HG02623 (cell line): ENCODE data around the gene RAD9A.
A peak's percentile ranks its signal among the peaks of the same experiment; 100 is the strongest.

Experiments used
- ATAC-seq: cut with Tn5 transposase; IDR thresholded peaks from one replicate; pipeline ENCODE4 v1.9.1; 2021; ENCODE audit warnings: moderate library complexity; ENCODE audit not compliant: unreplicated experiment

RAD9A gene

GRCh38 chr11:67408437-67409200, 16.8 kb downstream of the RAD9A start:
- peak; percentile 12 for ATAC-seq

GRCh38 chr11:67409261-67409666, 17.5 kb downstream of the RAD9A start:
- ATAC-seq = peak; percentile 52

DNA sequence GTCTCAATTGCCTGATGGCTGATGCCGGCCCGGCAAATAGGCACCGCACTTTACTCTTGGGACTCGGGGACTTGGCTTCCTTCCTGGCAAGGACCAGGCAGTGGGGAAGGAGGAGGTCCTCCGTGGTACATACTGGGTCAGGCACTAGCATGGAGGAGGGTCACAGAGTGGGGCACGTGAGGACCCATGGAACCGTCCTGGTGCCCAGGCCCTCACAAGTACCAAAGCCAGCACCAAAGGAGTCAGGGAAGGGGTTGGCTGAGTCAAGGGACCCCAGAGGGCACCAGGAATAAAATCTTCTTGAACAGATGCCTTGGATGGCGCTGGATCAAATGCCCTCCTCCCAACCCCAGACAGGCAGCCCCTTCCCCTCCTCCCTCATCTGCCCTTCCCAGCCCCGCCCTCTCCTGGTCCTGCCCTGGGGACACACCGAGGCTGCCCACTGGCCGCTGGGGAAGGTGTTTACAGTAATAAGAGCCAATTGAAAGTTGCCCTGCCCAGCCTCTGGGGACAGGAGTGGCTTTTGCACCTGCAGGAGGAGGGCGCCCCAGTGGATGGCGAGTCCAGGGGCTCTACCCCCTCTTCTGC, 18.1 kb downstream of the RAD9A start:
- no peak for ATAC-seq

DNA sequence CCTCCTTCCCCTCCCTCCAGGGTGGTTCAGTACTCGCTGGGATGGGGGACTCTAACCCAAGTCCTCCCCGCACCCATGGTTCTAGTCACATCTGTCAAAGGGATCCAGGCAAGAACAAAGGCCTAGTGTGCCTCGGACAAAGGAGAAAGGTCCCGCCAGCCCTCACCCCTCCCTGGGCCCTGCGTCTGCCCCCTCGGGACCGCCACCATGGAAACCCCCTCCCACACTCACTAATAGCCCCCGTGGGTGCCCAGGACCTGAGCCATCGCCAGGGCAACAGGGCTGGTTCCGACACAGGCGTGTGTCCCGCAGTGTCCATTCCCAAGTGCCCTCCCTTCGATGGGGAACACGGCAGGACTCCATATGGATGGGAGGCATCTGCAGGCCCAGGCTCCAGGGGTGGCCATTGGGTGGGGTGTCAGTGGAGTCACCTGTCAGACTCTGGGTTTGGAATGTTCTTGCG, 18.6 kb downstream of the RAD9A start:
- no peak for ATAC-seq

GRCh38 chr11:67410984-67411784, 19.4 kb downstream of the RAD9A start:
- no peak for ATAC-seq

DNA sequence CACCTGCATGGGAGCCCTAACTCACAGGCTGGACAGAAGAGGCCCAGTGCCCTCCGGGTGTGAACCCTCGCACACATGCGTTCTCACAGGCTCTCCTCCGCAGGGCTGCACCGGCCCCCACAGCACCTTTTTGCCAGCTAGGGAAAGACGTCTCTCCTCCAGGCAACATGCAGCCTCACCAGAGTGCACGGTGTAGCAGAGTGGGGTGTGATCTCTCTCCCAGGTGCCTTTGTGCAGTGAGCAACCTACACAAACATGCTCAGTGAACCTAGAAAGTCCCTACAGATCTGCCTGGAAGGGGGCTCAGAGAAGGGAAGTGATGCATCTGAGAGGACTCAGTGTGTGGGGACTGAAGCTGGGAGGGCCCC, 20.0 kb downstream of the RAD9A start:
- no peak for ATAC-seq

DNA sequence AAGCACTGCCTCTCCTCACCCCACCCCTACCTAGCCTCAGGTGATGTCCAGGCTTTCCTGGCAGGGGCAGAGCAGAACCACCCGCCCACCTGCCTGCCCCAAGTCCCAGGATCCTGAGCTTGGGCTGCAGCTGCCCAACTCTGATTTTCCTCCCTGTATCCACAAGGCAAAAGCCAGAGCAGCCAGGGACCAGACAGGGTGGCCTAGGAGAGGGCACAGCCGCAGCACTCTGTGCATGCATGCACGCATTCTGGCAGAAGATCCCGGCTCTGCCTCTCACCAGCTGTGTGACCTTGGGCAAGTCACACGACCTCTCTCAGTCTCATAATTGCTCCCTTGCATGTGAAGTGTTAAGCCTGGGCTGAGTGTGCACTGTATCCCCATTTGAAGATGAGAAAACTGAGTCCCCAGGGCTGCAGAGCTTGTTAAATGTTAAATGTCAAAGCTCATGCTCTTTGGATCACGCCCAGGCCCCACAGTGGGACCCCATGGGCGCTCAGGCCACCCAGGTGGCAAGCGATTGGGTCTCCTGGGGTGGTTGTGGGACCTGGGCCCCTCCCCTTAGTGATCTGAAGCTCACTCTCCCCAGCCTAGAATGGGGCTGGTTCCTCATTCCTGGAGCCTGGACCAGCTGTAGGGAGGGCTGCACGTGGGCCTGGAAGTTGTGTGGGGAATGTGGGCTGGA, 20.9 kb downstream of the RAD9A start:
- ATAC-seq = no peak

- ATAC-seq = no peak
These were observed 21.6 kb downstream of the RAD9A start for GRCh38 chr11:67413266-67413849.

- ATAC-seq = no peak
These were observed 23.9 kb downstream of the RAD9A start, which contains the start of gene CARNS1 for GRCh38 chr11:67415501-67416304. CARNS1 (plus strand) TSS chr11:67415678; CDS start chr11:67416200, 522 bp downstream.

- ATAC-seq = no peak
These were observed 24.9 kb downstream of the RAD9A start for GRCh38 chr11:67416416-67417335.

DNA sequence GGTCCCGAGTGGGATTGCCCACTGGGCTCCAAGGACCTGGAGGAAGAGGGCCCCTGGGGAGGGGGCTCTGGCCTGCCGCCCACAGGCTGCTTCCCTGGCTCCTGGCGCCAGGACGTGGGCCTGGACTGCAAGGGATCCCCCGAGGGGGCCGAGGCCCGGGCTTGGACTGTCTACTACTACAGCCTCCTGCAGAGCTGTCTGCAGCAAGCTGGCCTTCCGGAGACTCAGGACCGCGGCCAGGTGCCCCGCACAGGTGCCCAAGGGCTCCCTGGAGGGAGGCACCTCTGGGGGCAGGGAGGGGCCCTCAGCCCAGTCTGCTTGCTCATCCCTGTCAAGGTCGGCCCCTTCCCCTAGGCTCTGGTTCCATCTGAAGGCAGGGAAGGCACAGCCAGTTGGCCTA, 25.6 kb downstream of the RAD9A start:
- ATAC-seq = no peak

GRCh38 chr11:67418476-67419281, 26.9 kb downstream of the RAD9A start:
- ATAC-seq = no peak

DNA sequence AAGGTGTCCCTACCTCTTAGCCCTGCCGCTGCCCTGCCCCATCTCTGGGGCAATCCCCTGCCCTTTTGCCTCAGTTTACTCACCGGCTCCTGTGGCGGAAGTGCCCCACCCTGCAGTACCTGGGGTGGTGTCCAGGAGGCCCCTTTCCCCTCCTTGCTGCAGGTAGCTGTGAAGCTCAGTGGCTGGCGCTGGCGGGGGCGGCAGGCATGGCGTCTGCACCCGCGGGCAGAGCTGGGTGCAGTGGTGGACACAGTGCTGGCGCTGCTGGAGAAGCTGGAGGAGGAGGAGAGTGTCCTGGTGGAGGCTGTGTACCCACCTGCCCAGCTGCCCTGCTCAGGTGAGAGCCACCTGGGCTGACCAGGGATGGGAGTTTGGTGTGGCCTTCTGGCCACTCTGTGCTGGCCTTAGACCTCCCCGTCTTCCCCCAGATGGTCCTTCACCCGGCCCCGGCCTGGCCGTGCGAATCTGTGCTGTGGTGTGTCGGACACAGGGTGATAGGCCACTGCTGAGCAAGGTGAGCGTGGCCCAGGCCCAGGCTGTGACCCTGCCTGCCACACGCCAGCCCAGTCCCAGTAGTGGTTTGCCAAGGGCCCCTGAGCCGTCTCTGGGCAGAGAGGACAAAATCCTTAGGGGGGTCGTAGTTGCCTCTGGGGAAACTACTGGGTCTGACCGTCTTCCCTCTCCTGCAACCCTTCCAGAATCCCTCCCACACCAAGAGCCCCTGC, 27.7 kb downstream of the RAD9A start:
- no peak for ATAC-seq

- ATAC-seq = no peak
These were observed 28.4 kb downstream of the RAD9A start for GRCh38 chr11:67420147-67420645.

GRCh38 chr11:67420646-67421429, 29.1 kb downstream of the RAD9A start:
- ATAC-seq = peak; percentile 86

DNA sequence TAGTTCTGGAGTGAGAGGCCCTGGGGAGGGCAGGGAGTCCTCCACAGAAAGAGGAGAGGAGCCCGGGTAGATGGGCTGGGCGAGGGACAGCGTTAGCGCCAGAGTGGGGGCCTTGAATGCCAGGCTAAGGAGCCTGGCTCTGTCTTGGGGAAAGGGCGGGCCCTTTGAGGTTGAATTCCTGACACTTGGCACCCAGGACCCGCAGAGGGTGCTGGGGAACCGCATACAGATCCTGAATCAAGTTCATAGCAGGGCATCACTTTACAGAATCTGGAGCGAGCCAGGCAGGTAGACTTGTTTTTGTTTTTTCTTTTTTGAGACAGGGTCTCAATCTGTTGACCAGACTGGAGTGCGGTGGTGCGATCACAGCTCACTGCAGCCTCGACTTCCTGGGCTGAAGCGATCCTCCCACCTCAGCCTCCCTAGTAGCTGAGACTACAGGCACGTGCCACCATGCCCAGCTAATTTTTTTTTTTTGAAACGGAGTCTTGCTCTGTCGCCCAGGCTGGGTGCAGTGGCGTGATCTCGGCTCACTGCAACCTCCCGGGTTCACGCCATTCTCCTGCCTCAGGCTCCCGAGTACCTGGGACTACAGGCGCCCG, 29.7 kb downstream of the RAD9A start:
- ATAC-seq = no peak
